NCI-H2029 treated with DMSO at 0.1 percent for 48 hours (cell line): ENCODE measurements around the gene PHGDH.

ENCODE experiments used
- DNase-seq: peaks from one replicate; lab custom pipeline; 2025; lab: John Stamatoyannopoulos, UW

Gene PHGDH

DNA sequence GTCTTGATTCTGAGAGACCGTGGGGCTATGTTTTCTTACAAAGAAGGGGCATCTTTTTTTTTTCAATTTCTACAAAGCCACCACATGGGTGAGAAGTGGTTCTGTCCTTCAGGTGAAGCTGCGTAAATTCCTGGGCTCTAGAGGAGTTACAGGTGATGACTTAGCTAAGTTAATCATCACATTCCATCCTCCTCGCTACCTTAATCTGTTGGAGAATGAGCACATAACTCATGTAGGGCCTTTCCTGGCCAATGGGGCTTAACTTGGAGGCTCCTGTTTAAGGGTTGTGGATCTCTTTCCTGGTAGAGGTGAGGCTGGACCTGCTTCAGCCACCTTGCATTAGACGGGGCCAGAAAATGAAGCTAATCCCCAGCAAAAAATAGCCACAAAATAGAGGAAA, 79.6 kb downstream of the PHGDH start:
- no peak for DNase-seq
